Measurements from ENCODE around the gene RALA.

GRCh38 chr7:39621261-39621660 lies 2.1 kb upstream of the RALA start:
- TF ChIP-seq PKNOX1 (IDR thresholded peaks at IDR 0.05) = no peak
- no peak for TF ChIP-seq SUZ12 (IDR thresholded peaks at IDR 0.05)
- no peak for TF ChIP-seq FOXM1 (IDR thresholded peaks at IDR 0.05; ENCODE audit: borderline replicate concordance)
- TF ChIP-seq ZNF384 (IDR thresholded peaks at IDR 0.05) = no peak
- TF ChIP-seq NFRKB (IDR thresholded peaks at IDR 0.05) = no peak
- TF ChIP-seq ARNT (IDR thresholded peaks at IDR 0.05) = no peak
- TF ChIP-seq SP1 (IDR thresholded peaks at IDR 0.05) = no peak
- no peak for TF ChIP-seq FOXK2 (IDR thresholded peaks at IDR 0.05)
- TF ChIP-seq ELF4 (IDR thresholded peaks at IDR 0.05) = no peak
- no peak for TF ChIP-seq FOXA1 (IDR thresholded peaks at IDR 0.05)

Measured in HEK293T (cell line).